Chondrocyte (in vitro differentiated cells): ENCODE data around the gene HABP4. TPM values are rescaled to one million over a fixed set of nuclear protein-coding genes. Genes with fewer than 3 reads are reported as not detected.

Source experiments
- DNase-seq: peaks from one replicate; pipeline ENCODE4 v3.0.0; 2021; ENCODE audit warnings: mixed read lengths, low spot score
- H3K27ac Mint-ChIP-seq: one replicate; pipeline ENCODE4 v1.8.0; 2021; ENCODE audit warnings: mild to moderate bottlenecking, moderate library complexity, mixed read lengths; ENCODE audit not compliant: unreplicated experiment
- H3K27me3 Mint-ChIP-seq: 2 replicates; pipeline ENCODE4 v1.8.0; 2021; ENCODE audit warnings: low read depth, mixed read lengths
- H3K36me3 Mint-ChIP-seq: 2 replicates; pipeline ENCODE4 v1.8.0; 2021; ENCODE audit warnings: low read depth, mixed read lengths
- H3K4me1 Mint-ChIP-seq: 2 replicates; pipeline ENCODE4 v1.8.0; 2021; ENCODE audit warnings: low read depth, mild to moderate bottlenecking, mixed read lengths
- H3K4me3 Mint-ChIP-seq: one replicate; pipeline ENCODE4 v1.8.0; 2021; ENCODE audit warnings: mild to moderate bottlenecking, moderate library complexity, mixed read lengths; ENCODE audit not compliant: unreplicated experiment
- H3K9me3 Mint-ChIP-seq: 2 replicates; pipeline ENCODE4 v1.8.0; 2021; ENCODE audit warnings: low read depth, mixed read lengths
- CTCF ChIP-seq: fragments of 200-600 bp; sonication (generic); IDR thresholded peaks from 2 replicates; pipeline ENCODE4 v1.5.0; 2021; ENCODE audit warnings: antibody characterized with exemption, mild to moderate bottlenecking, moderate library complexity
- total RNA-seq: library from RNA; stranded (reverse); gene quantifications from 3 replicates; pipeline ENCODE4 v1.2.1, GENCODE V29; 2021

Gene HABP4
- total RNA-seq, 1 donor from 2014 or later = 28.9 TPM

GRCh38 chr9:96540106-96540505 is 90.1 kb downstream of the HABP4 start:
- peaks cover 5% of the 10 kb centered on the region for H3K36me3 Mint-ChIP-seq
- peaks cover 2% of the 10 kb centered on the region for H3K4me1 Mint-ChIP-seq
- no peaks in the 10 kb centered on the region for H3K27me3 Mint-ChIP-seq
- DNase-seq = no peak
- TF ChIP-seq CTCF = no peak
- no peaks in the 10 kb centered on the region for H3K9me3 Mint-ChIP-seq
- H3K4me3 Mint-ChIP-seq = no peak overlapping the region
- H3K27ac Mint-ChIP-seq = no peak overlapping the region

Other genes with a start within 250 kb of the HABP4 start
- not detected in 3 replicates for gene HSD17B3, start 148.0 kb upstream of the HABP4 start, total RNA-seq
- gene SLC35D2, start 66.5 kb upstream of the HABP4 start, total RNA-seq = 10.3 to 14.2 TPM (median 13.0 TPM) in 3 replicates
- 1.5 to 7.9 TPM (median 1.7 TPM) in 3 replicates for gene ZNF367, start 31.8 kb upstream of the HABP4 start, total RNA-seq
- gene CDC14B, start 169.7 kb downstream of the HABP4 start, total RNA-seq = 14.5 to 16.8 TPM (median 15.5 TPM) in 3 replicates
- gene PRXL2C, start 205.1 kb downstream of the HABP4 start, total RNA-seq = 20.7 to 24.7 TPM (median 20.9 TPM) in 3 replicates